A549 (cell line): ENCODE measurements around the gene TSHZ2. TPM values are rescaled to one million over a fixed set of nuclear protein-coding genes. Genes with fewer than 3 reads are reported as not detected.

Experiments
- ATAC-seq, 2 experiments: fragments of 200-7000 bp in 1 of 2; fragments of >200 bp in 1 of 2; cut with Nextera tagmentation in 1 of 2; cut with Tn5 transposase in 1 of 2; 3 replicates each; pipeline versions ENCODE4 v1.8.0 to v1.9.1; 2018 to 2020; ENCODE audit warnings: mild to moderate bottlenecking in 1 of 2, moderate library complexity in 1 of 2
- CTCF ChIA-PET: fragments of 300-600 bp; sonication (Branson Sonifier 250); formaldehyde crosslinking; extraction: SDS; loops from one replicate; lab custom pipeline; 2021; ENCODE audit warnings: antibody characterized with exemption, inconsistent platforms; lab: Yijun Ruan, JAX
- POLR2A ChIA-PET: fragments of 350-600 bp; formaldehyde crosslinking; extraction: SDS; loops from one replicate; lab custom pipeline; 2021; ENCODE audit warnings: antibody characterized with exemption, inconsistent platforms; lab: Yijun Ruan, JAX
- DNase-seq, 2 experiments: peaks; one replicate each; pipeline versions ENCODE4 v3.0.0 to v3.0.0-alpha.2; 2011 to 2016; ENCODE audit warnings: low read depth in 1 of 2, low spot score in 1 of 2
- FAIRE-seq: peaks from 2 replicates; lab custom pipeline; 2011; peaks lifted over from hg19 to GRCh38; lab: Jason Lieb, UNC
- H3K27ac ChIP-seq, 2 experiments: fragments of >200 bp; sonication (Bioruptor Twin); formaldehyde crosslinking; 3 replicates each; pipeline ENCODE4 v1.5.1; 2016 to 2017
- H3K4me1 ChIP-seq: fragments of >200 bp; sonication (Bioruptor Twin); formaldehyde crosslinking; 3 replicates; pipeline ENCODE4 v1.6.1; 2016
- H3K4me2 ChIP-seq: fragments of >200 bp; sonication (Bioruptor Twin); formaldehyde crosslinking; 3 replicates; pipeline ENCODE4 v1.6.1; 2016
- H3K4me3 ChIP-seq: fragments of >200 bp; sonication (Bioruptor Twin); formaldehyde crosslinking; 3 replicates; pipeline ENCODE4 v1.5.1; 2016
- H3K9me3 ChIP-seq: fragments of >200 bp; sonication (Bioruptor Twin); formaldehyde crosslinking; 3 replicates; pipeline ENCODE4 v1.6.1; 2016
- BHLHE40 ChIP-seq: IDR thresholded peaks from 2 replicates; pipeline ENCODE4 v1.6.1; 2012; ENCODE audit warnings: low read depth, low read length, inconsistent platforms
- CBX8 ChIP-seq: fragments of 200-600 bp; sonication (generic); IDR thresholded peaks from 2 replicates; pipeline ENCODE4 v1.6.1; 2016
- CEBPB ChIP-seq, 2 experiments: fragments of >200 bp in 1 of 2; sonication (Bioruptor Twin) in 1 of 2; formaldehyde crosslinking in 1 of 2; IDR thresholded peaks; 2 replicates each; pipeline ENCODE4 v1.6.1; 2012 to 2016
- CHD2 ChIP-seq: fragments of 150-350 bp; IDR thresholded peaks from 2 replicates; pipeline ENCODE4 v1.6.1; 2014; ENCODE audit warnings: low read length; ENCODE audit not compliant: partially characterized antibody
- EHF ChIP-seq: fragments of 250-450 bp; sonication (Bioruptor Pico); IDR thresholded peaks from 2 replicates; pipeline ENCODE4 v1.5.0; 2020; ENCODE audit warnings: mild to moderate bottlenecking
- EP300 ChIP-seq, 2 experiments: fragments of >200 bp; sonication (Bioruptor Twin); formaldehyde crosslinking; IDR thresholded peaks; 2 replicates in 1 of 2; 3 replicates in 1 of 2; pipeline ENCODE4 v1.6.1; 2016 to 2017
- ESRRA ChIP-seq: fragments of 150-350 bp; IDR thresholded peaks from 2 replicates; pipeline ENCODE4 v1.6.1; 2014; ENCODE audit warnings: mild to moderate bottlenecking, low read length, borderline replicate concordance
- FOSB ChIP-seq: fragments of 250-450 bp; sonication (Bioruptor Pico); IDR thresholded peaks from 2 replicates; pipeline ENCODE4 v1.5.0; 2020; ENCODE audit warnings: mild to moderate bottlenecking, moderate library complexity
- FOSL2 ChIP-seq, 2 experiments: fragments of 450-650 bp in 1 of 2; fragments of >200 bp in 1 of 2; sonication (Bioruptor Twin) in 1 of 2; formaldehyde crosslinking; IDR thresholded peaks; 2 replicates each; pipeline versions ENCODE4 v1.5.0 to v1.6.1; 2016 to 2020; ENCODE audit warnings: mild to moderate bottlenecking in 1 of 2, moderate library complexity in 1 of 2
- GATA3 ChIP-seq: IDR thresholded peaks from 2 replicates; pipeline ENCODE4 v1.6.1; 2012; ENCODE audit warnings: borderline replicate concordance
- HOXB5 ChIP-seq: fragments of 250-450 bp; sonication (Bioruptor Pico); IDR thresholded peaks from 2 replicates; pipeline ENCODE4 v1.5.0; 2020; ENCODE audit warnings: mild to moderate bottlenecking, moderate library complexity
- JUNB ChIP-seq: fragments of >200 bp; sonication (Bioruptor Twin); formaldehyde crosslinking; IDR thresholded peaks from 2 replicates; pipeline ENCODE4 v1.6.1; 2016
- KDM1A ChIP-seq: fragments of 200-600 bp; sonication (generic); IDR thresholded peaks from 2 replicates; pipeline ENCODE4 v1.6.1; 2016; ENCODE audit warnings: low read depth, mild to moderate bottlenecking
- MAFK ChIP-seq: fragments of 450-650 bp; IDR thresholded peaks from 2 replicates; pipeline ENCODE4 v1.6.1; 2014; ENCODE audit not compliant: partially characterized antibody
- MAZ ChIP-seq: fragments of 150-350 bp; IDR thresholded peaks from 2 replicates; pipeline ENCODE4 v1.6.1; 2014; ENCODE audit warnings: antibody characterized with exemption, low read depth, low read length, borderline replicate concordance
- NFE2L2 ChIP-seq: fragments of 150-350 bp; conservative IDR thresholded peaks from 2 replicates; pipeline ENCODE4 v1.6.1; 2014; ENCODE audit warnings: low read length
- RAD21 ChIP-seq, 2 experiments: fragments of >200 bp in 1 of 2; sonication (Bioruptor Twin) in 1 of 2; formaldehyde crosslinking in 1 of 2; IDR thresholded peaks in 1 of 2; conservative IDR thresholded peaks in 1 of 2; 2 replicates in 1 of 2; 3 replicates in 1 of 2; pipeline ENCODE4 v1.6.1; 2012 to 2018; ENCODE audit warnings: inconsistent platforms in 1 of 2
- RNF2 ChIP-seq: fragments of 200-600 bp; sonication (generic); IDR thresholded peaks from 2 replicates; pipeline ENCODE4 v1.6.1; 2016; ENCODE audit warnings: low read depth, mild to moderate bottlenecking, antibody characterized with exemption, moderate library complexity, borderline replicate concordance
- SMC3 ChIP-seq: fragments of >200 bp; sonication (Bioruptor Twin); formaldehyde crosslinking; IDR thresholded peaks from 3 replicates; pipeline ENCODE4 v1.6.1; 2018; ENCODE audit warnings: inconsistent platforms
- SREBF2 ChIP-seq: fragments of 450-650 bp; IDR thresholded peaks from 2 replicates; pipeline ENCODE4 v1.6.1; 2014; ENCODE audit warnings: mild to moderate bottlenecking, moderate library complexity
- ZC3H11A ChIP-seq: fragments of 450-650 bp; IDR thresholded peaks from 2 replicates; pipeline ENCODE4 v1.6.1; 2014; ENCODE audit warnings: antibody characterized with exemption, mild to moderate bottlenecking
- ZFP36 ChIP-seq: fragments of 450-650 bp; IDR thresholded peaks from 2 replicates; pipeline ENCODE4 v1.6.1; 2014; ENCODE audit warnings: borderline replicate concordance; ENCODE audit not compliant: partially characterized antibody
- ZNF302 ChIP-seq: fragments of 250-450 bp; sonication (Bioruptor Pico); IDR thresholded peaks from 2 replicates; pipeline ENCODE4 v1.9.0; 2021; ENCODE audit warnings: inconsistent platforms, mild to moderate bottlenecking, moderate library complexity
- ZSCAN20 ChIP-seq: fragments of 250-450 bp; sonication (Bioruptor Pico); IDR thresholded peaks from 2 replicates; pipeline ENCODE4 v1.8.0; 2022; ENCODE audit warnings: mild to moderate bottlenecking, moderate library complexity
- WGBS: methylation state at CpG from one replicate; pipeline ENCODE4 v1.1.6; 2017; ENCODE audit errors: missing lambda C conversion rate; 5-methylcytosine and 5-hydroxymethylcytosine counted together
- polyA plus RNA-seq, 4 experiments: library from polyadenylated mRNA; depleted of rRNA in 3 of 4; stranded (reverse); fragments of >200 nt; fragmentation: RNase III in 1 of 4; extraction: RNeasy Plus Mini Kit Qiagen cat#74134 plus additional on column Dnase treatment in 1 of 4; gene quantifications; 2 replicates in 3 of 4; 3 replicates in 1 of 4; pipeline ENCODE4 v1.2.3, GENCODE V29; 2011 to 2017
- TF ChIP-seq, protein P1 (sequence below): fragments of 200-600 bp; sonication (generic); IDR thresholded peaks from 2 replicates; pipeline ENCODE4 v1.6.1; 2016; ENCODE audit warnings: antibody characterized with exemption, mild to moderate bottlenecking, moderate library complexity

Gene TSHZ2
- polyA plus RNA-seq, 2 of the 4 experiments (the other 2 are of a cell fraction): not detected

DNA sequence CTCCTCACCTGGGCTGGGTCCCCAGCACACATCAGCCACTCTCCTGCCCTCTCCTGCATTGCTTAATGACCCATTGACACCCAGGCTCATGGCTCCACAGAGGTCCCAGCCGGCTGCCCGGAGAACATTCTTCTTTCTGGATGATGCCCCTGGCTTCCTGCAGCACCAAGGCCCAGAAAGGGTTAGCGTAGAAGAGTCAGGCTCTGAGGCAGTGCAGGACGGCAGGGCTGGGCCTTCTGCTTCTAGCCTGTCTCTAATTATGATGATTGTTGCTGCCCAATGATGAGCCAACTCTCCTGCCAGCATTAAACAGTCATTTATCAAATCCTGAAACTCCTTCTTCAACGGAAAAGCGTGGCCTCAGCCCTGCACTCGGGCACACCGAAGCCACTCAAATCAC is 555.0 kb downstream of the TSHZ2 start:
- ATAC-seq (no peak), DNase-seq (no peak), FAIRE-seq (no peak)
- TF ChIP-seq EHF (CRISPR knock-in tag) (no peak), RNF2 (no peak), ZSCAN20 (CRISPR knock-in tag) (no peak), MAZ (no peak), NFE2L2 (no peak), MAFK (no peak), SREBF2 (no peak), GATA3 (no peak), SMC3 (no peak)
- TF ChIP-seq, protein P1, sequence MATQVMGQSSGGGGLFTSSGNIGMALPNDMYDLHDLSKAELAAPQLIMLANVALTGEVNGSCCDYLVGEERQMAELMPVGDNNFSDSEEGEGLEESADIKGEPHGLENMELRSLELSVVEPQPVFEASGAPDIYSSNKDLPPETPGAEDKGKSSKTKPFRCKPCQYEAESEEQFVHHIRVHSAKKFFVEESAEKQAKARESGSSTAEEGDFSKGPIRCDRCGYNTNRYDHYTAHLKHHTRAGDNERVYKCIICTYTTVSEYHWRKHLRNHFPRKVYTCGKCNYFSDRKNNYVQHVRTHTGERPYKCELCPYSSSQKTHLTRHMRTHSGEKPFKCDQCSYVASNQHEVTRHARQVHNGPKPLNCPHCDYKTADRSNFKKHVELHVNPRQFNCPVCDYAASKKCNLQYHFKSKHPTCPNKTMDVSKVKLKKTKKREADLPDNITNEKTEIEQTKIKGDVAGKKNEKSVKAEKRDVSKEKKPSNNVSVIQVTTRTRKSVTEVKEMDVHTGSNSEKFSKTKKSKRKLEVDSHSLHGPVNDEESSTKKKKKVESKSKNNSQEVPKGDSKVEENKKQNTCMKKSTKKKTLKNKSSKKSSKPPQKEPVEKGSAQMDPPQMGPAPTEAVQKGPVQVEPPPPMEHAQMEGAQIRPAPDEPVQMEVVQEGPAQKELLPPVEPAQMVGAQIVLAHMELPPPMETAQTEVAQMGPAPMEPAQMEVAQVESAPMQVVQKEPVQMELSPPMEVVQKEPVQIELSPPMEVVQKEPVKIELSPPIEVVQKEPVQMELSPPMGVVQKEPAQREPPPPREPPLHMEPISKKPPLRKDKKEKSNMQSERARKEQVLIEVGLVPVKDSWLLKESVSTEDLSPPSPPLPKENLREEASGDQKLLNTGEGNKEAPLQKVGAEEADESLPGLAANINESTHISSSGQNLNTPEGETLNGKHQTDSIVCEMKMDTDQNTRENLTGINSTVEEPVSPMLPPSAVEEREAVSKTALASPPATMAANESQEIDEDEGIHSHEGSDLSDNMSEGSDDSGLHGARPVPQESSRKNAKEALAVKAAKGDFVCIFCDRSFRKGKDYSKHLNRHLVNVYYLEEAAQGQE: no peak
- Histone ChIP-seq H3K4me3 (no peak overlapping the region), H3K9me3 (no peaks in the 10 kb centered on the region), H3K4me1 (no peaks in the 10 kb centered on the region), H3K4me2 (no peak overlapping the region), H3K27ac (no peak overlapping the region)
- ChIA-PET CTCF (no interaction called here), POLR2A (no interaction called here)
- 80% methylated on average over 8 of the region's 8 CpGs for WGBS

DNA sequence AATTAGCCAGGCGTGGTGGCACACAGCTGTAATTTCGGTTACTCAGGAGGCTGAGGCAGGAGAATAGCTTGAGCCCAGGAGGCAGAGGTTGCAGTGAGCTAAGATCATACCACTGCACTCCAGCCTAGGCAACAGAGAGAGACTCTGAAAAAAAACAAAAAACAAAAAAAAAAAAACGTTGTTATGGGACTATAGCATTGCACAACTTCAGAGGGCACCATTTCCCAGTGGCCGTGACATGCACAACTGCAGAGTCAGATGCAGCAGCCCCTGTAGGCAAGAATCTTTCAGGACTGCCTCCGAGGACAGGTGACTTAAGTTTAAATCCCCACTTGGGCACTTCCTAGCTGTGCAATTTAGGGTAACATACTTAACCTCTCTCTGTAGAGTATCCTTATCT is 557.5 kb downstream of the TSHZ2 start:
- Histone ChIP-seq H3K4me2 (no peak overlapping the region), H3K9me3 (no peaks in the 10 kb centered on the region), H3K4me1 (no peaks in the 10 kb centered on the region), H3K27ac (no peak overlapping the region), H3K4me3 (no peak overlapping the region)
- ChIA-PET POLR2A (no interaction called here), CTCF (interaction anchor here (1.6 kb wide), 1 partner anchor 10 kb away, joined by 5 read pairs; no protein-coding TSS in a partner anchor)
- FAIRE-seq (no peak), DNase-seq (no peak), ATAC-seq (no peak)
- WGBS: 64% methylated on average over 5 of the region's 5 CpGs
- TF ChIP-seq SREBF2: no peak
- TF ChIP-seq RAD21 (conservative IDR thresholded peaks at IDR 0.05 in 1 of 2, IDR thresholded peaks at IDR 0.05 in 1 of 2): no peak
- TF ChIP-seq ESRRA: no peak
- TF ChIP-seq HOXB5: no peak
- TF ChIP-seq MAFK: no peak
- TF ChIP-seq KDM1A: no peak
- TF ChIP-seq EP300 (IDR thresholded peaks at IDR 0.05): no peak
- TF ChIP-seq CEBPB (IDR thresholded peaks at IDR 0.05): no peak
- TF ChIP-seq SMC3: no peak
- TF ChIP-seq EHF (CRISPR knock-in tag): no peak
- no peak for TF ChIP-seq ZFP36
- TF ChIP-seq ZC3H11A: no peak
- no peak for TF ChIP-seq BHLHE40
- TF ChIP-seq FOSL2 (IDR thresholded peaks at IDR 0.05): no peak
- TF ChIP-seq FOSL2 (CRISPR knock-in tag; IDR thresholded peaks at IDR 0.05): no peak
- TF ChIP-seq, protein P1: no peak
- TF ChIP-seq CBX8: no peak
- TF ChIP-seq FOSB (CRISPR knock-in tag): no peak
- TF ChIP-seq CHD2: no peak
- no peak for TF ChIP-seq JUNB
- TF ChIP-seq ZNF302 (CRISPR knock-in tag): no peak
